ENCODE measurements around the gene FUT2. TPM values are rescaled to one million over a fixed set of nuclear protein-coding genes. Genes with fewer than 3 reads are reported as not detected.

Gene FUT2
- total and polyA plus RNA-seq, 10 of the 15 experiments (the other 5 are each of a cell fraction or from before 2014, with no cell fraction given): 0.02 to 0.13 (median 0.07) TPM; not detected in 7

- no peak for TF ChIP-seq ZNF687 (IDR thresholded peaks at IDR 0.05)
These were observed 15.4 kb downstream of the FUT2 start (continued) for GRCh38 chr19:48711106-48711662.

GRCh38 chr19:48713041-48713863, 17.5 kb downstream of the FUT2 start:
- no peak for ATAC-seq
- in situ Hi-C loops (cut with MboI): no loop called here

More at GRCh38 chr19:48713041-48713863, 17.5 kb downstream of the FUT2 start:
- peak overlapping the region; percentile 11; the same call in 1 of the 2 replicates for H3K27ac ChIP-seq (ENCODE audit: control insufficient read depth, insufficient read depth)
- peak overlapping the region; percentile 74 for H3K9ac ChIP-seq (ENCODE audit: control insufficient read depth, insufficient read depth, low read length)
- SMC1A ChIA-PET (ENCODE audit: uncharacterized antibody, unreplicated experiment): interaction anchor here (0.6 to 0.7 kb wide), 2 partner anchors 62 to 789 kb away, joined by 3 read pairs; no protein-coding TSS in a partner anchor
- POLR2A ChIA-PET: interaction anchor here (0.7 to 3.0 kb wide), 3 partner anchors 12 to 68 kb away, joined by 3 to 7 read pairs (median 4); no protein-coding TSS in a partner anchor
- CTCF ChIA-PET: no interaction called here
- 11% methylated on average over 21 of the region's 25 CpGs for WGBS (ENCODE audit: insufficient coverage, insufficient replicate concordance, low lambda C conversion rate, missing lambda C conversion rate)
- no peaks in the 10 kb centered on the region; the same call in 2 of the 3 replicates for H3K9me3 ChIP-seq (replicated peaks; ENCODE audit: control insufficient read depth, insufficient read depth, low read length)
- H3K4me3 ChIP-seq: peak overlapping the region; percentile 79
- intact Hi-C loops (cut with micrococcal nuclease; ENCODE audit: unreplicated experiment): no loop called here
- peaks cover 16% of the 10 kb centered on the region for H3K4me1 ChIP-seq (ENCODE audit: control insufficient read depth, insufficient read depth, low read length)
- no peaks in the 10 kb centered on the region for H3K27me3 ChIP-seq (replicated peaks in 1 of 2; ENCODE audit: control insufficient read depth in 2 of 2, insufficient read depth in 2 of 2, low read length in 1 of 2)
- FAIRE-seq (no peak), DNase-seq (ENCODE audit: low read depth, low spot score) (no peak)
- H4K20me1 ChIP-seq (ENCODE audit: control insufficient read depth, insufficient read depth): no peaks in the 10 kb centered on the region
- RAD21 ChIA-PET (ENCODE audit: unreplicated experiment): interaction anchor here (0.5 to 1.4 kb wide), 3 partner anchors 14 to 404 kb away, joined by 3 to 4 read pairs (median 4); no protein-coding TSS in a partner anchor
- no peaks in the 10 kb centered on the region for H3K36me3 ChIP-seq (ENCODE audit: control insufficient read depth in 2 of 2, insufficient read depth in 2 of 2, low read length in 1 of 2)
- BruUV-seq (replicated peaks): no TSS peak
- H3K4me2 ChIP-seq (ENCODE audit: control insufficient read depth, insufficient read depth): peak overlapping the region; percentile 94
- H3K79me2 ChIP-seq (ENCODE audit: control insufficient read depth, insufficient read depth, low read length): no peaks in the 10 kb centered on the region
- TF ChIP-seq EGR1 (IDR thresholded peaks at IDR 0.05; ENCODE audit: borderline replicate concordance in 1 of 2, low read depth in 2 of 2, low read length in 2 of 2) (no peak), CTCF (IDR thresholded peaks at IDR 0.05 in 2 of 3, conservative IDR thresholded peaks at IDR 0.05 in 1 of 3; ENCODE audit: control insufficient read depth in 2 of 3, extremely low read depth in 1 of 3, insufficient read depth in 1 of 3, low read depth in 3 of 3, low read length in 3 of 3) (peak in 2 of 3 experiments; percentile 14; a peak in 1 of 6 replicates)
- H2AFZ ChIP-seq (ENCODE audit: control insufficient read depth, low read depth, low read length): peak overlapping the region; percentile 94

Measured in GM12878 (cell line).